NCI-H748 (cell line): ENCODE measurements around the gene BTN1A1.

Source experiments
- DNase-seq: peaks from one replicate; lab custom pipeline; 2025; ENCODE audit not compliant: unreplicated experiment; lab: John Stamatoyannopoulos, UW

The BTN1A1 gene

GRCh38 chr6:26556263-26557070 is 56.4 kb downstream of the BTN1A1 start:
- DNase-seq: peak; percentile 83
